MM.1S (cell line): ENCODE results near the gene ESF1.

ENCODE experiments used
- DNase-seq: peaks from one replicate; pipeline ENCODE4 v3.0.0-alpha.2; 2015
- H2AFZ ChIP-seq: fragments of 300-600 bp; sonication (generic); 2 replicates; pipeline ENCODE4 v1.6.0; 2016; ENCODE audit warnings: antibody characterized with exemption, low read length
- H3F3A ChIP-seq: fragments of 300-600 bp; sonication (generic); 2 replicates; pipeline ENCODE4 v1.6.1; 2016; ENCODE audit warnings: mild to moderate bottlenecking, antibody characterized with exemption, low read length, moderate library complexity, mixed read lengths; ENCODE audit not compliant: insufficient read depth
- H3K27ac ChIP-seq: fragments of 300-600 bp; sonication (generic); 2 replicates; pipeline ENCODE4 v1.5.1; 2016; ENCODE audit warnings: mild to moderate bottlenecking, low read length
- H3K27me3 ChIP-seq: fragments of 300-600 bp; sonication (generic); replicated peaks from 2 replicates; pipeline ENCODE4 v1.6.0; 2016; ENCODE audit warnings: low read length; ENCODE audit not compliant: insufficient read depth
- H3K36me3 ChIP-seq: fragments of 300-600 bp; sonication (generic); replicated peaks from 2 replicates; pipeline ENCODE4 v1.6.1; 2016; ENCODE audit warnings: mild to moderate bottlenecking, low read length, mixed read lengths; ENCODE audit not compliant: insufficient read depth
- H3K4me1 ChIP-seq: fragments of 300-600 bp; sonication (generic); 2 replicates; pipeline ENCODE4 v1.6.1; 2016; ENCODE audit warnings: low read length, mixed read lengths
- H3K4me2 ChIP-seq: fragments of 300-600 bp; sonication (generic); 2 replicates; pipeline ENCODE4 v1.6.0; 2016; ENCODE audit warnings: low read depth, low read length
- H3K4me3 ChIP-seq: fragments of 300-600 bp; sonication (generic); 2 replicates; pipeline ENCODE4 v1.5.1; 2016; ENCODE audit warnings: low read length, mixed read lengths
- H3K79me2 ChIP-seq: fragments of 300-600 bp; sonication (generic); 2 replicates; pipeline ENCODE4 v1.6.1; 2016; ENCODE audit warnings: mixed run types, low read length, mixed read lengths
- H3K9ac ChIP-seq: fragments of 300-600 bp; sonication (generic); 2 replicates; pipeline ENCODE4 v1.6.1; 2016; ENCODE audit warnings: low read length, mixed read lengths
- H3K9me2 ChIP-seq: fragments of 300-600 bp; sonication (generic); replicated peaks from 2 replicates; pipeline ENCODE4 v1.6.1; 2016; ENCODE audit warnings: mild to moderate bottlenecking, low read length, mixed read lengths; ENCODE audit not compliant: insufficient read depth
- H3K9me3 ChIP-seq: fragments of 300-600 bp; sonication (generic); replicated peaks from 2 replicates; pipeline ENCODE4 v1.6.1; 2016; ENCODE audit warnings: mild to moderate bottlenecking, low read length, mixed read lengths; ENCODE audit not compliant: insufficient read depth
- H4K20me1 ChIP-seq: fragments of 300-600 bp; sonication (generic); 2 replicates; pipeline ENCODE4 v1.6.1; 2016; ENCODE audit warnings: mild to moderate bottlenecking, low read length, moderate library complexity, mixed read lengths; ENCODE audit not compliant: insufficient read depth
- CTCF ChIP-seq: fragments of 300-600 bp; sonication (generic); IDR thresholded peaks from 2 replicates; pipeline ENCODE4 v1.5.1; 2016; ENCODE audit warnings: antibody characterized with exemption, low read length, mixed read lengths
- EZH2 ChIP-seq: fragments of 300-600 bp; sonication (generic); optimal IDR thresholded peaks from 2 replicates; pipeline ENCODE3; 2017; ENCODE audit warnings: low read depth, mild to moderate bottlenecking, antibody characterized with exemption, low read length, mixed read lengths
- EZH2phosphoT487 ChIP-seq: fragments of 300-600 bp; sonication (generic); IDR thresholded peaks from 2 replicates; pipeline ENCODE4 v1.6.1; 2018; ENCODE audit warnings: antibody characterized with exemption, low read length

ESF1 gene

GRCh38 chr20:13786143-13786828 is 1.6 kb upstream of the ESF1 start:
- TF ChIP-seq EZH2 (no peak), CTCF (no peak), EZH2phosphoT487 (no peak)
- Histone ChIP-seq H2AFZ (no peak overlapping the region), H3K9me2 (no peaks in the 10 kb centered on the region), H3K4me1 (peaks cover 16% of the 10 kb centered on the region), H3K36me3 (peaks cover 12% of the 10 kb centered on the region; the same call in 1 of the 2 replicates), H3K9me3 (no peaks in the 10 kb centered on the region), H3K79me2 (peaks cover 74% of the 10 kb centered on the region), H3K4me2 (peak overlapping the region; percentile 77), H3K4me3 (peak overlapping the region; percentile 97), H4K20me1 (no peaks in the 10 kb centered on the region), H3F3A (peaks cover 12% of the 10 kb centered on the region), H3K27me3 (no peaks in the 10 kb centered on the region), H3K27ac (peak overlapping the region; percentile 88; the same call in 1 of the 2 replicates), H3K9ac (peak overlapping the region; percentile 89; the same call in 1 of the 2 replicates)
- DNase-seq: no peak

GRCh38 chr20:13784271-13784892 is 337 bp downstream of the ESF1 start:
- H3K4me2 ChIP-seq: peak overlapping the region; percentile 64; the same call in 1 of the 2 replicates
- no peaks in the 10 kb centered on the region for H3K9me3 ChIP-seq
- TF ChIP-seq CTCF: no peak
- no peak for TF ChIP-seq EZH2phosphoT487
- no peaks in the 10 kb centered on the region for H3K9me2 ChIP-seq
- peaks cover 72% of the 10 kb centered on the region for H3K79me2 ChIP-seq
- peak overlapping the region; percentile 89 for H3K9ac ChIP-seq
- H3F3A ChIP-seq: peaks cover 12% of the 10 kb centered on the region
- H3K36me3 ChIP-seq: peaks cover 7% of the 10 kb centered on the region; the same call in 1 of the 2 replicates
- DNase-seq: no peak
- H3K4me3 ChIP-seq: peak overlapping the region; percentile 97
- peak overlapping the region; percentile 86 for H2AFZ ChIP-seq
- H4K20me1 ChIP-seq: no peaks in the 10 kb centered on the region
- H3K27ac ChIP-seq: peak overlapping the region; percentile 88; the same call in 1 of the 2 replicates
- H3K4me1 ChIP-seq: peaks cover 16% of the 10 kb centered on the region
- no peaks in the 10 kb centered on the region for H3K27me3 ChIP-seq

- H3K36me3 ChIP-seq: peaks cover 7% of the 10 kb centered on the region; the same call in 1 of the 2 replicates
- no peaks in the 10 kb centered on the region for H3K27me3 ChIP-seq
- no peaks in the 10 kb centered on the region for H3K9me2 ChIP-seq
- H4K20me1 ChIP-seq: no peaks in the 10 kb centered on the region
- H2AFZ ChIP-seq: no peak overlapping the region
- TF ChIP-seq CTCF (no peak), EZH2 (no peak), EZH2phosphoT487 (no peak)
- peak overlapping the region; percentile 89; the same call in 1 of the 2 replicates for H3K9ac ChIP-seq
- H3K79me2 ChIP-seq: peaks cover 77% of the 10 kb centered on the region
- peaks cover 12% of the 10 kb centered on the region for H3F3A ChIP-seq
- peak overlapping the region; percentile 64; the same call in 1 of the 2 replicates for H3K4me2 ChIP-seq
- peak overlapping the region; percentile 97 for H3K4me3 ChIP-seq
- no peak for DNase-seq
- H3K4me1 ChIP-seq: peaks cover 16% of the 10 kb centered on the region
- H3K9me3 ChIP-seq: no peaks in the 10 kb centered on the region
- no peak overlapping the region for H3K27ac ChIP-seq
Measured at GRCh38 chr20:13783528-13783927, 1.2 kb downstream of the ESF1 start.
